GM12878 (cell line): Measurements from ENCODE around the gene TAF6L. TPM values are rescaled to one million over a fixed set of nuclear protein-coding genes. Genes with fewer than 3 reads are reported as not detected.

Experiments used
- ATAC-seq: fragments of 200-7000 bp; cut with Tn5 transposase; 3 replicates; pipeline ENCODE4 v1.9.1; 2020; ENCODE audit warnings: mild to moderate bottlenecking, moderate library complexity
- BruUV-seq: library from RNA; stranded (reverse); fragments of 400-500 nt; replicated peaks from 2 replicates; lab custom pipeline; 2021; lab: Mats Ljungman, UMichigan
- CTCF ChIA-PET: fragments of 300-600 bp; sonication (Branson Sonifier 250); formaldehyde crosslinking; extraction: SDS; loops from one replicate; lab custom pipeline; 2021; ENCODE audit warnings: inconsistent platforms; lab: Yijun Ruan, JAX
- POLR2A ChIA-PET: fragments of 350-600 bp; formaldehyde crosslinking; extraction: SDS; loops from one replicate; lab custom pipeline; 2021; ENCODE audit warnings: inconsistent platforms; lab: Charles Lee
- RAD21 ChIA-PET: fragments of 300-600 bp; sonication (Branson Sonifier 250); formaldehyde crosslinking; loops from one replicate; lab custom pipeline; 2023; ENCODE audit warnings: antibody characterized with exemption; ENCODE audit not compliant: unreplicated experiment; lab: Charles Lee
- SMC1A ChIA-PET: fragments of 300-600 bp; sonication (Branson Sonifier 250); formaldehyde crosslinking; loops from one replicate; lab custom pipeline; 2023; ENCODE audit not compliant: unreplicated experiment, uncharacterized antibody; lab: Charles Lee
- DNase-seq: peaks from one replicate; pipeline ENCODE4 v3.0.0-alpha.2; 2011; ENCODE audit warnings: low read depth, low spot score
- FAIRE-seq: peaks from 3 replicates; lab custom pipeline; 2011; peaks lifted over from hg19 to GRCh38; lab: Jason Lieb, UNC
- H2AFZ ChIP-seq: 2 replicates; pipeline ENCODE4 v1.6.0; 2011; ENCODE audit warnings: low read depth, low read length, control low read depth; ENCODE audit not compliant: control insufficient read depth
- H3K27ac ChIP-seq: 2 replicates; pipeline ENCODE4 v1.5.1; 2011; ENCODE audit warnings: control low read depth; ENCODE audit not compliant: control insufficient read depth, insufficient read depth
- H3K27me3 ChIP-seq, 2 experiments: replicated peaks in 1 of 2; 2 replicates each; pipeline versions ENCODE4 v1.6.0 to v1.6.1; 2011; ENCODE audit warnings: low read length in 1 of 2; ENCODE audit not compliant: control insufficient read depth in 2 of 2, insufficient read depth in 2 of 2
- H3K36me3 ChIP-seq, 2 experiments: 2 replicates each; pipeline ENCODE4 v1.5.1; 2011; ENCODE audit warnings: low read length in 1 of 2; ENCODE audit not compliant: control insufficient read depth in 2 of 2, insufficient read depth in 2 of 2
- H3K4me1 ChIP-seq: 2 replicates; pipeline ENCODE4 v1.6.1; 2011; ENCODE audit warnings: mild to moderate bottlenecking, low read length, moderate library complexity, mixed read lengths; ENCODE audit not compliant: control insufficient read depth, insufficient read depth
- H3K4me2 ChIP-seq: 2 replicates; pipeline ENCODE4 v1.6.0; 2011; ENCODE audit warnings: control low read depth; ENCODE audit not compliant: control insufficient read depth, insufficient read depth
- H3K4me3 ChIP-seq: fragments of 200-600 bp; sonication (generic); 2 replicates; pipeline ENCODE4 v1.5.1; 2016
- H3K79me2 ChIP-seq: 2 replicates; pipeline ENCODE4 v1.6.0; 2011; ENCODE audit warnings: low read length; ENCODE audit not compliant: control insufficient read depth, insufficient read depth
- H3K9ac ChIP-seq: 2 replicates; pipeline ENCODE4 v1.8.0; 2011; ENCODE audit warnings: low read length, control low read depth, mixed read lengths; ENCODE audit not compliant: control insufficient read depth, insufficient read depth
- H3K9me3 ChIP-seq: replicated peaks from 3 replicates; pipeline ENCODE4 v1.5.1; 2011; ENCODE audit warnings: mild to moderate bottlenecking, low read length; ENCODE audit not compliant: control insufficient read depth, insufficient read depth
- H4K20me1 ChIP-seq: 2 replicates; pipeline ENCODE4 v1.6.0; 2011; ENCODE audit not compliant: control insufficient read depth, insufficient read depth
- CTCF ChIP-seq, 3 experiments: IDR thresholded peaks in 2 of 3; conservative IDR thresholded peaks in 1 of 3; 2 replicates each; pipeline ENCODE4 v1.5.1; 2011; ENCODE audit warnings: low read depth in 3 of 3, low read length in 3 of 3, mild to moderate bottlenecking in 3 of 3, control low read depth in 2 of 3, moderate library complexity in 2 of 3, inconsistent platforms in 1 of 3, mixed read lengths in 1 of 3; ENCODE audit not compliant: control insufficient read depth in 2 of 3, insufficient read depth in 1 of 3; ENCODE audit errors: extremely low read depth in 1 of 3
- RAD21 ChIP-seq: IDR thresholded peaks from 2 replicates; pipeline ENCODE4 v1.6.1; 2011; ENCODE audit warnings: mild to moderate bottlenecking, low read depth, low read length, moderate library complexity; ENCODE audit not compliant: insufficient read depth
- SMC3 ChIP-seq: IDR thresholded peaks from 2 replicates; pipeline ENCODE4 v1.6.1; 2011; ENCODE audit warnings: low read length, improper control_type of control experiment, borderline replicate concordance
- ZNF384 ChIP-seq: IDR thresholded peaks from 2 replicates; pipeline ENCODE4 v1.6.1; 2012; ENCODE audit warnings: low read depth, mild to moderate bottlenecking, low read length, improper control_type of control experiment, borderline replicate concordance
- WGBS: methylation state at CpG from one replicate; pipeline ENCODE4 v1.1.6; 2016; ENCODE audit warnings: low lambda C conversion rate; ENCODE audit not compliant: insufficient replicate concordance, insufficient coverage; ENCODE audit errors: missing lambda C conversion rate; 5-methylcytosine and 5-hydroxymethylcytosine counted together
- in situ Hi-C: fragments of 300-500 bp; cut with MboI; formaldehyde crosslinking; loops from 9 replicates; pipeline ENCODE4 v1.14.3; 2018; ENCODE audit warnings: mixed read lengths
- intact Hi-C: fragments of 100-400 bp; cut with micrococcal nuclease; formaldehyde crosslinking; loops from one replicate; pipeline ENCODE4 v1.14.2; 2022; ENCODE audit not compliant: unreplicated experiment
- polyA plus RNA-seq, 11 experiments: library from polyadenylated mRNA; depleted of rRNA in 4 of 11; unstranded in 6 of 11; stranded (reverse) in 5 of 11; fragments of >200 nt; fragmentation: Nextera tagmentation in 4 of 11; fragmentation: Illumina TruSeq in 1 of 11; extraction: Ambion mirVana in 4 of 11; extraction: Trizol in 1 of 11; gene quantifications; 1 replicate in 1 of 11; 2 replicates in 10 of 11; pipeline versions ENCODE4 v1.2.1 to v1.2.3, GENCODE V29; 2011 to 2016; ENCODE audit warnings: inconsistent platforms in 2 of 11, missing spikeins in 2 of 11, low read depth in 1 of 11
- total RNA-seq, 4 experiments: library from RNA; depleted of rRNA in 3 of 4; stranded (reverse); fragments of >200 nt in 3 of 4; fragmentation: Illumina TruSeq in 1 of 4; extraction: Trizol in 1 of 4; gene quantifications; 2 replicates each; pipeline versions ENCODE4 v1.2.1 to v1.2.3, GENCODE V29; 2013 to 2021

TAF6L gene
- total and polyA plus RNA-seq, 10 of the 15 experiments (the other 5 are each of a cell fraction or from before 2014, with no cell fraction given) = 0.15 to 35.6 (median 19.0) TPM

- RAD21 ChIA-PET = interaction anchor here (0.7 to 2.1 kb wide), 2 partner anchors 35 to 37 kb away, joined by 3 to 7 read pairs; no protein-coding TSS in a partner anchor
- POLR2A ChIA-PET = interaction anchor here (0.5 to 1.0 kb wide), 3 partner anchors 19 to 47 kb away, joined by 3 to 5 read pairs (median 4); no protein-coding TSS in a partner anchor
- CTCF ChIA-PET = interaction anchor here (0.7 to 1.5 kb wide), 5 partner anchors 29 to 218 kb away, joined by 3 to 5 read pairs (median 3); partner anchors contain the start of gene POLR2G
- Histone ChIP-seq H3K27me3 (no peaks in the 10 kb centered on the region), H4K20me1 (no peaks in the 10 kb centered on the region), H3K9ac (no peak overlapping the region), H2AFZ (no peak overlapping the region), H3K4me3 (no peak overlapping the region), H3K9me3 (no peaks in the 10 kb centered on the region; the same call in 2 of the 3 replicates), H3K4me2 (no peak overlapping the region), H3K79me2 (peaks cover 41% of the 10 kb centered on the region), H3K36me3 (peaks cover 4 to 16% of the 10 kb centered on the region in 2 experiments; a peak in 3 of 4 replicates), H3K4me1 (no peaks in the 10 kb centered on the region), H3K27ac (no peak overlapping the region)
- TF ChIP-seq RAD21 (peak; percentile 40; the same call in 1 of the 2 replicates), CTCF (IDR thresholded peaks at IDR 0.05 in 2 of 3, conservative IDR thresholded peaks at IDR 0.05 in 1 of 3; ENCODE audit: control insufficient read depth in 2 of 3, extremely low read depth in 1 of 3, insufficient read depth in 1 of 3, low read depth in 3 of 3, low read length in 3 of 3) (peak in 1 of 3 experiments; percentile 36; a peak in 2 of 6 replicates), SMC3 (peak; percentile 10; the same call in 1 of the 2 replicates), ZNF384 (no peak)
- FAIRE-seq = no peak
- SMC1A ChIA-PET = no interaction called here
- DNase-seq = no peak
- WGBS = 98% methylated on average over 2 of the region's 2 CpGs
- ATAC-seq = peak; percentile 22; the same call in 1 of the 3 replicates
- in situ Hi-C loops = no loop called here
- BruUV-seq = no TSS peak
- intact Hi-C loops = no loop called here
These were observed 38.4 kb upstream of the TAF6L start for GRCh38 chr11:62732830-62733229.
